Anterior cingulate cortex (tissue), 58 donors: ENCODE results near the gene USP22.

Experiments used
- DNase-seq, 58 donors: peaks; one replicate each; lab custom pipeline; 2025; lab: John Stamatoyannopoulos, UW

USP22 gene

GRCh38 chr17:20965492-20965891 lies 77.3 kb downstream of the USP22 start:
- DNase-seq: no peak

- DNase-seq: no peak
Observed at GRCh38 chr17:20961586-20961985, 81.2 kb downstream of the USP22 start.

DNA sequence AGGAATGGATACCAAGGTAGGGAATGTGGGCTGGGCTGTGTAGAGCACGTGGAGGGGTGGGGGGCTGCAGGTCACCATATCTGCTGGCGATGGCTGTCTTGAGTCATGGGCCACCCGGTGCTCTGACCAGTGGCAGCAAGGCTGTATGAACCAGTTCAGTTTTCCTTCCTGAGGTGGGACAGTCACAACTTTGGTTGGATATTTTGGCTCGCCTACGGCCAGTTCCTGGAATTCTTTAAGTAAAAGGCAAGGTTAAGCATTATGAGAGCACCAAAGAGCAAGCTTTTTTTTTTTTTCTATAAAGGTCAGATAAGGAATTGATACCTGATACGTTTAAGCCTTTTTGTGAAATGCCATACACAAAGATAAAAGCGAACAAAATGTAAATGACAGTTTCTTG lies 81.9 kb downstream of the USP22 start:
- DNase-seq: no peak

DNA sequence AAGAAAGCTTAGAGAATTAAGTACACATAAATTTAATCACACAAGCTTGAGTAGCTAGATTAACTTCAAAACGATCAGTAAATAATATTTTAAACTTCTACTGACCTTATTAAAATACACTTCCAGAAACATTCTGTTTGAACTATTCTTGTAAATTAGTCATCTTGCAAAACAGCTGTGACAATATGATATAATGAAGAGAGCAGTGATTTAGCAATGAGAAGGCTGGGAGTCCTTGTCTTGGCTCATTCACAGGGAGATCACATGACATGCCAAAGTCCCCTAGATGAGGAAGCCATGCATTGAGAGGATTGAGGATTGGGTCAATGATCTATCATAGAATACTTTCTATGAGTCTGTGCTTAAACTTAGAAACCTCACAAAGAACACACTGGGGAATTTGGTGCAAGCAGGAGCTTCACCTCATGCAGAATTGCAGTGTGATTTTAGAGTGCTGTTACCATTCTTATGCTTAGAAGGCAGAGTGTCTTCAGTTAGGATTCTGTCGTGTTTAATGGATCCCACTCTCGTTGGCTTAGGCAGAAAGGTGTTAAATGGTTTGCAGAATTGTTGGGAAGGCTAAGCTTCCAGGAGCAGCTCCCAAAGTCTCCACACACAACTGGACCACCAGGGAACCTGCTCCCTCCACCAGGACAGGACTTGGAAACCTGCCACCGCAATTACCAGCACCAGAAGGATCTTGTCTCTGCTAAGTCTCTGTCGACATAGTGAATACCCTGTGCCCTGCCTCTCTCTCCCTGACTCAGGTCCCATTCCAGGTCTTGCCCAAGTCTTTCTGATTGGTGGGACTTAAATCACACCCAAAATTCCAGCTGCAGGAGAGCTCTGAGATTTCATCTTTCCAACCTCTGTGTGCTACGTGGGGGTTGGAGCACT lies 87.1 kb downstream of the USP22 start:
- no peak for DNase-seq

- no peak for DNase-seq
Observed at GRCh38 chr17:20954794-20955193, 88.0 kb downstream of the USP22 start.

GRCh38 chr17:20952183-20952582 lies 90.6 kb downstream of the USP22 start:
- no peak for DNase-seq
